Kidney (tissue), 14 donors: ENCODE measurements around the gene CSAG3. TPM values are rescaled to one million over a fixed set of nuclear protein-coding genes. Genes with fewer than 3 reads are reported as not detected.
"Not testable (repeated sequence)": the region's sequence is repeated elsewhere in the genome, so short reads cannot be mapped to it uniquely, and the experiment has no call there.

Experiments
- DNase-seq, 5 donors: peaks; one replicate each; pipeline ENCODE4 v3.0.0-alpha.2; 2013 to 2020
- FAIRE-seq: peaks from 2 replicates; lab custom pipeline; 2012; peaks lifted over from hg19 to GRCh38; lab: Jason Lieb, UNC
- H3K27ac ChIP-seq, 2 donors: one replicate each; pipeline ENCODE4 v1.7.0; 2013; ENCODE audit warnings: low read depth in 2 of 2, low read length in 2 of 2, inconsistent platforms in 1 of 2
- H3K27me3 ChIP-seq: one replicate; pipeline ENCODE4 v1.7.1; 2013; ENCODE audit warnings: low read length, inconsistent platforms; ENCODE audit not compliant: control insufficient read depth, insufficient read depth
- H3K36me3 ChIP-seq, 3 donors: one replicate each; pipeline versions ENCODE4 v1.7.0 to v1.7.1; 2013; ENCODE audit warnings: low read length in 3 of 3, control low read depth in 1 of 3, inconsistent platforms in 1 of 3; ENCODE audit not compliant: insufficient read depth in 3 of 3, control insufficient read depth in 2 of 3
- H3K4me1 ChIP-seq, 3 donors: one replicate each; pipeline versions ENCODE4 v1.7.0 to v1.7.1; 2013; ENCODE audit warnings: low read length in 3 of 3, inconsistent platforms in 1 of 3, low read depth in 1 of 3; ENCODE audit not compliant: control insufficient read depth in 2 of 3, insufficient read depth in 2 of 3
- H3K4me3 ChIP-seq, 3 donors: one replicate each; pipeline versions ENCODE4 v1.7.0 to v1.8.1; 2013; ENCODE audit warnings: low read length in 3 of 3, control low read depth in 1 of 3, inconsistent platforms in 1 of 3
- H3K9ac ChIP-seq, 3 donors: one replicate each; pipeline versions ENCODE4 v1.7.0 to v1.7.1; 2013; ENCODE audit warnings: low read length in 3 of 3, control low read depth in 1 of 3, inconsistent platforms in 1 of 3
- H3K9me3 ChIP-seq, 3 donors: one replicate each; pipeline versions ENCODE4 v1.7.0 to v1.7.1; 2013; ENCODE audit warnings: low read length in 3 of 3, control low read depth in 1 of 3, inconsistent platforms in 1 of 3; ENCODE audit not compliant: control insufficient read depth in 2 of 3, insufficient read depth in 1 of 3
- CTCF ChIP-seq: IDR thresholded peaks from 3 replicates; pipeline ENCODE4 v1.5.1; 2012; ENCODE audit warnings: mild to moderate bottlenecking, moderate library complexity, borderline replicate concordance; ENCODE audit not compliant: insufficient read depth; ENCODE audit errors: extremely low read depth
- intact Hi-C: fragments of 100-400 bp; cut with DNase I; formaldehyde crosslinking; loops from one replicate; pipeline ENCODE4 v1.11.1; 2022
- polyA plus RNA-seq: library from polyadenylated mRNA; stranded (reverse); fragments of 350-450 nt; fragmentation: Illumina TruSeq; extraction: RNeasy Lipid Tissue Mini Kit (QIAGEN cat#74804); gene quantifications from one replicate; pipeline ENCODE4 v1.2.3, GENCODE V29; 2014; ENCODE audit warnings: low read depth, low replicate concordance; ENCODE audit not compliant: insufficient read depth
- total RNA-seq: library from RNA; stranded (reverse); fragmentation: NEBNext Ultra II Directional; extraction: Animal tissue kit (Norgen Biotek cat#: 25700); gene quantifications from one replicate; pipeline ENCODE4 v1.2.1, GENCODE V29; 2021
- donor health status: control.
- donor health status: control.
- donor health status: control.
- donor health status: control.
- donor health status: control.
- donor health status: DM: yes; HTN: yes; CAD: no.
- donor health status: Normal renal cell carcinoma (clear cell type).

The CSAG3 gene
- total and polyA plus RNA-seq, 2 donors from 2014 or later = not detected

GRCh38 chrX:152787062-152787461, 28.0 kb downstream of the CSAG3 start:
- H3K27ac ChIP-seq, H3K27me3 ChIP-seq, H3K4me3 ChIP-seq, H3K4me1 ChIP-seq, DNase-seq, FAIRE-seq, intact Hi-C loops, H3K9me3 ChIP-seq, H3K36me3 ChIP-seq, H3K9ac ChIP-seq: not testable (repeated sequence)

GRCh38 chrX:152798945-152799344, 39.9 kb downstream of the CSAG3 start:
- Histone ChIP-seq H3K4me3 (no peak overlapping the region), H3K27me3 (no peaks in the 10 kb centered on the region), H3K27ac (no peak overlapping the region), H3K9me3 (no peaks in the 10 kb centered on the region), H3K36me3 (no peaks in the 10 kb centered on the region), H3K9ac (no peak overlapping the region), H3K4me1 (no peaks in the 10 kb centered on the region)
- no peak for TF ChIP-seq CTCF
- DNase-seq (no peak), FAIRE-seq (no peak)
- intact Hi-C loops = no loop called here

GRCh38 chrX:152806035-152806434, 47.0 kb downstream of the CSAG3 start:
- no peak for FAIRE-seq
- no peak overlapping the region for H3K4me3 ChIP-seq
- H3K36me3 ChIP-seq = no peaks in the 10 kb centered on the region
- no peaks in the 10 kb centered on the region for H3K27me3 ChIP-seq
- no peak for DNase-seq
- intact Hi-C loops = no loop called here
- no peaks in the 10 kb centered on the region for H3K4me1 ChIP-seq
- no peak overlapping the region for H3K9ac ChIP-seq
- TF ChIP-seq CTCF = no peak
- H3K27ac ChIP-seq = no peak overlapping the region
- H3K9me3 ChIP-seq = no peaks in the 10 kb centered on the region

Other genes starting within 250 kb of the CSAG3 start
- 0.03 TPM for gene GABRQ, start 121.3 kb upstream of the CSAG3 start, total RNA-seq
- not detected for gene GABRQ, start 121.3 kb upstream of the CSAG3 start, polyA plus RNA-seq
- not detected for gene MAGEA3, start 60.4 kb upstream of the CSAG3 start, total RNA-seq
- not detected for gene MAGEA3, start 60.4 kb upstream of the CSAG3 start, polyA plus RNA-seq
- not detected for gene CSAG2, start 49.9 kb upstream of the CSAG3 start, total RNA-seq
- not detected for gene CSAG2, start 49.9 kb upstream of the CSAG3 start, polyA plus RNA-seq
- not detected for gene MAGEA2B, start 44.6 kb upstream of the CSAG3 start, total RNA-seq
- not detected for gene MAGEA2B, start 44.6 kb upstream of the CSAG3 start, polyA plus RNA-seq
- not detected for gene CSAG1, start 25.5 kb upstream of the CSAG3 start, total RNA-seq
- gene CSAG1, start 25.5 kb upstream of the CSAG3 start, polyA plus RNA-seq = not detected
- gene MAGEA12, start 25.5 kb upstream of the CSAG3 start, total RNA-seq = not detected
- not detected for gene MAGEA12, start 25.5 kb upstream of the CSAG3 start, polyA plus RNA-seq
- gene MAGEA2, start 5.4 kb upstream of the CSAG3 start, total RNA-seq = not detected
- gene MAGEA2, start 5.4 kb upstream of the CSAG3 start, polyA plus RNA-seq = not detected
- gene MAGEA6, start 10.5 kb downstream of the CSAG3 start, total RNA-seq = not detected
- not detected for gene MAGEA6, start 10.5 kb downstream of the CSAG3 start, polyA plus RNA-seq
- 66.4 TPM for gene CETN2, start 71.5 kb downstream of the CSAG3 start, total RNA-seq
- 121 TPM for gene CETN2, start 71.5 kb downstream of the CSAG3 start, polyA plus RNA-seq
- 14.3 TPM for gene NSDHL, start 71.8 kb downstream of the CSAG3 start, total RNA-seq
- 30.9 TPM for gene NSDHL, start 71.8 kb downstream of the CSAG3 start, polyA plus RNA-seq
- gene ZNF185, start 138.8 kb downstream of the CSAG3 start, total RNA-seq = 24.3 TPM
- 12.0 TPM for gene ZNF185, start 138.8 kb downstream of the CSAG3 start, polyA plus RNA-seq
- not detected for gene PNMA5, start 234.9 kb downstream of the CSAG3 start, total RNA-seq
- gene PNMA5, start 234.9 kb downstream of the CSAG3 start, polyA plus RNA-seq = not detected